ENCODE results near the gene ROPN1L.

Gene ROPN1L

GRCh38 chr5:10457682-10458574 is 16.2 kb downstream of the ROPN1L start:
- no peak for DNase-seq (ENCODE audit: low read depth in 2 of 2)

GRCh38 chr5:10459080-10460055 is 17.7 kb downstream of the ROPN1L start:
- no peak for DNase-seq (ENCODE audit: low read depth in 2 of 2)

- no peak for DNase-seq (ENCODE audit: low read depth in 2 of 2)
Measured at GRCh38 chr5:10460252-10460906, 18.7 kb downstream of the ROPN1L start.

GRCh38 chr5:10461041-10461440 is 19.4 kb downstream of the ROPN1L start:
- no peak for DNase-seq (ENCODE audit: low read depth in 2 of 2)

- no peak for DNase-seq (ENCODE audit: low read depth in 2 of 2)
Measured at GRCh38 chr5:10461904-10462555, 20.4 kb downstream of the ROPN1L start.

GRCh38 chr5:10463566-10463965 is 21.9 kb downstream of the ROPN1L start:
- DNase-seq (ENCODE audit: low read depth in 2 of 2) = no peak

- no peak for DNase-seq (ENCODE audit: low read depth in 2 of 2)
Measured at GRCh38 chr5:10464173-10464572, 22.5 kb downstream of the ROPN1L start.

GRCh38 chr5:10465726-10466125 is 24.0 kb downstream of the ROPN1L start:
- no peak for DNase-seq (ENCODE audit: low read depth in 2 of 2)

GRCh38 chr5:10466446-10467073 is 24.9 kb downstream of the ROPN1L start:
- DNase-seq (ENCODE audit: low read depth in 2 of 2) = no peak

- DNase-seq (ENCODE audit: low read depth in 2 of 2) = no peak
Measured at GRCh38 chr5:10467281-10468198, 25.9 kb downstream of the ROPN1L start.

- no peak for DNase-seq (ENCODE audit: low read depth in 2 of 2)
Measured at GRCh38 chr5:10468256-10468655, 26.6 kb downstream of the ROPN1L start.

GRCh38 chr5:10469253-10470050 is 27.8 kb downstream of the ROPN1L start:
- no peak for DNase-seq (ENCODE audit: low read depth in 2 of 2)

- DNase-seq (ENCODE audit: low read depth in 2 of 2) = no peak
Measured at GRCh38 chr5:10470669-10471068, 29.0 kb downstream of the ROPN1L start.

- no peak for DNase-seq (ENCODE audit: low read depth in 2 of 2)
Measured at GRCh38 chr5:10471677-10472076, 30.0 kb downstream of the ROPN1L start.

GRCh38 chr5:10474521-10475075 is 32.9 kb downstream of the ROPN1L start:
- no peak for DNase-seq (ENCODE audit: low read depth in 2 of 2)

GRCh38 chr5:10475931-10476676 is 34.4 kb downstream of the ROPN1L start:
- DNase-seq (ENCODE audit: low read depth in 2 of 2) = no peak

- no peak for DNase-seq (ENCODE audit: low read depth in 2 of 2)
Measured at GRCh38 chr5:10476878-10477277, 35.2 kb downstream of the ROPN1L start.

GRCh38 chr5:10477943-10478342 is 36.3 kb downstream of the ROPN1L start:
- DNase-seq (ENCODE audit: low read depth in 2 of 2) = no peak
